Measurements from ENCODE around the gene SDK1.

Gene SDK1

GRCh38 chr7:3986927-3987326, 685.9 kb downstream of the SDK1 start:
- no peak for DNase-seq (ENCODE audit: low read depth)

GRCh38 chr7:3987426-3987927, 686.4 kb downstream of the SDK1 start:
- DNase-seq (ENCODE audit: low read depth): no peak

- DNase-seq (ENCODE audit: low read depth): no peak
These were observed 688.7 kb downstream of the SDK1 start for GRCh38 chr7:3989723-3990122.

- no peak for DNase-seq (ENCODE audit: low read depth)
These were observed 690.7 kb downstream of the SDK1 start for GRCh38 chr7:3991731-3992231.

GRCh38 chr7:3992841-3993240, 691.8 kb downstream of the SDK1 start:
- no peak for DNase-seq (ENCODE audit: low read depth)

GRCh38 chr7:3994764-3995163, 693.7 kb downstream of the SDK1 start:
- no peak for DNase-seq (ENCODE audit: low read depth)

- no peak for DNase-seq (ENCODE audit: low read depth)
These were observed 694.1 kb downstream of the SDK1 start for GRCh38 chr7:3995187-3995586.

- DNase-seq (ENCODE audit: low read depth): no peak
These were observed 697.0 kb downstream of the SDK1 start for GRCh38 chr7:3998060-3998459.

- no peak for DNase-seq (ENCODE audit: low read depth)
These were observed 699.1 kb downstream of the SDK1 start for GRCh38 chr7:4000139-4000538.

- no peak for DNase-seq (ENCODE audit: low read depth)
These were observed 699.9 kb downstream of the SDK1 start for GRCh38 chr7:4000934-4001333.

GRCh38 chr7:4001742-4002141, 700.7 kb downstream of the SDK1 start:
- no peak for DNase-seq (ENCODE audit: low read depth)

- no peak for DNase-seq (ENCODE audit: low read depth)
These were observed 702.5 kb downstream of the SDK1 start for GRCh38 chr7:4003503-4003902.

- no peak for DNase-seq (ENCODE audit: low read depth)
These were observed 705.6 kb downstream of the SDK1 start for GRCh38 chr7:4006687-4007086.

- no peak for DNase-seq (ENCODE audit: low read depth)
These were observed 708.4 kb downstream of the SDK1 start for GRCh38 chr7:4009211-4010060.

GRCh38 chr7:4010061-4010605, 709.1 kb downstream of the SDK1 start:
- no peak for DNase-seq (ENCODE audit: low read depth)

- DNase-seq (ENCODE audit: low read depth): no peak
These were observed 710.0 kb downstream of the SDK1 start for GRCh38 chr7:4010923-4011656.

- no peak for DNase-seq (ENCODE audit: low read depth)
These were observed 712.7 kb downstream of the SDK1 start for GRCh38 chr7:4013793-4014192.

GRCh38 chr7:4014346-4015050, 713.4 kb downstream of the SDK1 start:
- DNase-seq (ENCODE audit: low read depth): no peak

- DNase-seq (ENCODE audit: low read depth): no peak
These were observed 714.3 kb downstream of the SDK1 start for GRCh38 chr7:4015371-4015770.

- DNase-seq (ENCODE audit: low read depth): no peak
These were observed 714.9 kb downstream of the SDK1 start for GRCh38 chr7:4015996-4016395.

- no peak for DNase-seq (ENCODE audit: low read depth)
These were observed 716.0 kb downstream of the SDK1 start for GRCh38 chr7:4017081-4017480.

GRCh38 chr7:4017785-4018184, 716.7 kb downstream of the SDK1 start:
- DNase-seq (ENCODE audit: low read depth): no peak
